AG04449 (cell line): ENCODE measurements around the gene MYOM1.
A peak's percentile ranks its signal among the peaks of the same experiment; 100 is the strongest.

Experiments
- CTCF ChIA-PET: fragments of 350-600 bp; formaldehyde crosslinking; extraction: SDS; loops from one replicate; lab custom pipeline; 2021; ENCODE audit warnings: antibody characterized with exemption; lab: Yijun Ruan, JAX
- POLR2A ChIA-PET: fragments of 400-600, 350-600 bp; formaldehyde crosslinking; extraction: SDS; loops from one replicate; lab custom pipeline; 2020; ENCODE audit warnings: antibody characterized with exemption, inconsistent platforms; lab: Yijun Ruan, JAX
- DNase-seq: peaks from one replicate; pipeline ENCODE4 v3.0.0-alpha.2; 2010; ENCODE audit warnings: low read depth, low spot score
- H3K4me3 ChIP-seq: 2 replicates; pipeline ENCODE4 v1.5.1; 2011; ENCODE audit warnings: low read depth, mild to moderate bottlenecking, control low read depth, low read length
- CTCF ChIP-seq: IDR thresholded peaks from one replicate; pipeline ENCODE4 v1.5.1; 2011; ENCODE audit warnings: mild to moderate bottlenecking, moderate library complexity, low read length, control low read depth, inconsistent platforms; ENCODE audit not compliant: insufficient read depth; ENCODE audit errors: missing control alignments

MYOM1 gene

GRCh38 chr18:3154214-3154613 lies 65.6 kb downstream of the MYOM1 start:
- DNase-seq, result no peak
- no peak for TF ChIP-seq CTCF
- H3K4me3 ChIP-seq, result no peak overlapping the region
- ChIA-PET POLR2A (no interaction called here), CTCF (interaction anchor here (0.9 to 1.8 kb wide), 2 partner anchors 12 to 25 kb away, joined by 3 to 4 read pairs; no protein-coding TSS in a partner anchor)

GRCh38 chr18:3153107-3153704 lies 66.6 kb downstream of the MYOM1 start:
- ChIA-PET POLR2A (no interaction called here), CTCF (interaction anchor here (0.8 to 3.0 kb wide), 10 partner anchors 10 to 559 kb away, joined by 3 to 37 read pairs (median 6); no protein-coding TSS in a partner anchor)
- H3K4me3 ChIP-seq, result no peak overlapping the region
- TF ChIP-seq CTCF, result no peak
- DNase-seq, result no peak

- no peak for DNase-seq
- ChIA-PET POLR2A (no interaction called here), CTCF (interaction anchor here (0.9 to 3.0 kb wide), 30 partner anchors 9 to 386 kb away, joined by 3 to 37 read pairs (median 6); partner anchors contain the start of gene MYL12A)
- TF ChIP-seq CTCF, result no peak
- H3K4me3 ChIP-seq, result no peak overlapping the region
Measured at GRCh38 chr18:3152294-3152693, 67.5 kb downstream of the MYOM1 start.

- no peak overlapping the region for H3K4me3 ChIP-seq
- peak; percentile 52 for TF ChIP-seq CTCF
- ChIA-PET CTCF (interaction anchor here (0.7 to 3.0 kb wide), 48 partner anchors 8 to 385 kb away, joined by 3 to 37 read pairs (median 5); partner anchors contain the start of gene MYL12A), POLR2A (no interaction called here)
- DNase-seq, result no peak
Measured at GRCh38 chr18:3151399-3152264, 68.1 kb downstream of the MYOM1 start.

- no peak for DNase-seq
- CTCF ChIA-PET, result interaction anchor here (1.3 to 3.0 kb wide), 5 partner anchors 11 to 217 kb away, joined by 6 to 27 read pairs (median 9); no protein-coding TSS in a partner anchor
- no peak overlapping the region for H3K4me3 ChIP-seq
- no peak for TF ChIP-seq CTCF
- POLR2A ChIA-PET, result no interaction called here
Measured at GRCh38 chr18:3150688-3151087, 69.1 kb downstream of the MYOM1 start.

GRCh38 chr18:3150274-3150673 lies 69.5 kb downstream of the MYOM1 start:
- CTCF ChIA-PET, result interaction anchor here (1.1 to 5.1 kb wide), 3 partner anchors 10 to 217 kb away, joined by 3 to 31 read pairs (median 27); no protein-coding TSS in a partner anchor
- no peak for TF ChIP-seq CTCF
- no peak overlapping the region for H3K4me3 ChIP-seq
- POLR2A ChIA-PET, result no interaction called here
- no peak for DNase-seq
